ENCODE measurements around the gene SPINT3.

DNA sequence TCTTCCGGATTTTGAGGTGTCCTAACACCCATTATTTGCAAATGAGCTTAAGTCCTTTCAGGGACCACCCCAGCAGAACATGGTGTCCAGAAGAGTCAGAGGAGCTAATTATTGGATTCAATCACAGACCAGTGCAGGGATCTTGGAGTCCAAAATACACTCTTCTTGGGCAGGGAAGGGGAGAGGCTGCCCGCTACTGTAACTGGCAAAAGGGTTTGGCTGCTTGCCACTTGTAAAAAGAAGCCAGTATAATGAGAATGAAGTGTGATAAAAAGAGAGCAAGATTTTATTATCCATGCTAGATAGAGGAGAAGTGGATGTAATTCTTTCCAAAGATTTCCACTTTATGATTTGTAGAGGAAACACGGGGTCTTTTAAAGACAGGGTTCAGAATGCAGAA lies 19.3 kb downstream of the SPINT3 start:
- TF ChIP-seq, protein P1, sequence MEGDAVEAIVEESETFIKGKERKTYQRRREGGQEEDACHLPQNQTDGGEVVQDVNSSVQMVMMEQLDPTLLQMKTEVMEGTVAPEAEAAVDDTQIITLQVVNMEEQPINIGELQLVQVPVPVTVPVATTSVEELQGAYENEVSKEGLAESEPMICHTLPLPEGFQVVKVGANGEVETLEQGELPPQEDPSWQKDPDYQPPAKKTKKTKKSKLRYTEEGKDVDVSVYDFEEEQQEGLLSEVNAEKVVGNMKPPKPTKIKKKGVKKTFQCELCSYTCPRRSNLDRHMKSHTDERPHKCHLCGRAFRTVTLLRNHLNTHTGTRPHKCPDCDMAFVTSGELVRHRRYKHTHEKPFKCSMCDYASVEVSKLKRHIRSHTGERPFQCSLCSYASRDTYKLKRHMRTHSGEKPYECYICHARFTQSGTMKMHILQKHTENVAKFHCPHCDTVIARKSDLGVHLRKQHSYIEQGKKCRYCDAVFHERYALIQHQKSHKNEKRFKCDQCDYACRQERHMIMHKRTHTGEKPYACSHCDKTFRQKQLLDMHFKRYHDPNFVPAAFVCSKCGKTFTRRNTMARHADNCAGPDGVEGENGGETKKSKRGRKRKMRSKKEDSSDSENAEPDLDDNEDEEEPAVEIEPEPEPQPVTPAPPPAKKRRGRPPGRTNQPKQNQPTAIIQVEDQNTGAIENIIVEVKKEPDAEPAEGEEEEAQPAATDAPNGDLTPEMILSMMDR (IDR thresholded peaks at IDR 0.05; ENCODE audit: low read length), result no peak
- TF ChIP-seq EZH2phosphoT487 (IDR thresholded peaks at IDR 0.05; ENCODE audit: low read length), result no peak

All from MM.1S (cell line).